ENCODE results near the gene TBC1D22A. TPM values are rescaled to one million over a fixed set of nuclear protein-coding genes. Genes with fewer than 3 reads are reported as not detected.

Gene TBC1D22A
- total RNA-seq, 1 donor from 2014 or later, result 34.1 TPM

DNA sequence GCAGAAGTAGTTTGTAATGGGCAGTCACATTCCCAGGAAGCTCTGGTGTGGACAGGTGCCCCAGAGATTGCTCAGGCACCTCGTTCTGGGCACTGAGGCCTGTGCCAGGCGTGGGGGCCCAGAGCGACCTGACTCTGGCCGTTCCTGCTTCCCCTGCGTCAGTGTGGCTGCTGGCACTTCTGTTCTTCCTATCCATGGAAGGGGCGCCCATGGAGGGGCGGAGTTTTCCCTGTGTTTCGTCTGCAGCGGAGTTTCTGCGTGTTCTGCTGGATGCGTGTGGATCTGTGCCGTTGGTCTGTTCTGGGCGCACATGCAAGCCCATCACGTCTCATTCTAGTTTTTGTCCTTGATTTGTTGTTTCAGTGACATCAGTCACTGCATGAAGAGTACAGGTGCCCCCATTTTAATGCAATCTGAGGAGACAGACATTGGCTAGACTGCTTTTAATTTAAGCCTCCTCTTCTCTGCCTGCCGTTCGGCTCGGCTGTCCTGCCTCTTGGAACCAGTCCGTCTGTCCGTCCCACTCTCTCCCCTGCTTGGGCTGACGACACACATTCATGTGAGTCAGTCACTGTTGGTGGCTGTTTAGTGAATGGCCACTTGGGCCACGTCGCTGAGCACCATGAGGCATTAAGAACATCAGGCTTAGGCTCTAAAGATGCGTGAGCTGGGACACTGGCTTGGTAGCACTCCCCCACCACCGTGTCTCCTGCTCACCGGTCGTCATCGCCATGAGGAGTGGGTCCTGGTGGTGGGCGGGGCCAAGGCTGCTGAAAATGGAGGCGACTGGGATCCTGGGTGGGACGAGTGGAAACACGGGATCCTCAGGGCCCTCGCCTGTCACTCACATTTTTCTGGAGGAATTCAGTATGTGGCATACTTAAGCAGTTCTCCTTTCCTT, 255.8 kb downstream of the TBC1D22A start:
- peaks cover 14% of the 10 kb centered on the region for H3K36me3 ChIP-seq
- no peaks in the 10 kb centered on the region for H3K9me3 ChIP-seq
- H3K4me3 ChIP-seq, result no peak overlapping the region
- no peaks in the 10 kb centered on the region for H3K27me3 ChIP-seq (ENCODE audit: low read depth)
- H3K27ac ChIP-seq, result no peak overlapping the region
- no peak for DNase-seq
- H3K4me1 ChIP-seq, result no peaks in the 10 kb centered on the region
- no peak for TF ChIP-seq CTCF (IDR thresholded peaks at IDR 0.05)
- no peak for ATAC-seq
- intact Hi-C loops (cut with DNase I), result no loop called here

DNA sequence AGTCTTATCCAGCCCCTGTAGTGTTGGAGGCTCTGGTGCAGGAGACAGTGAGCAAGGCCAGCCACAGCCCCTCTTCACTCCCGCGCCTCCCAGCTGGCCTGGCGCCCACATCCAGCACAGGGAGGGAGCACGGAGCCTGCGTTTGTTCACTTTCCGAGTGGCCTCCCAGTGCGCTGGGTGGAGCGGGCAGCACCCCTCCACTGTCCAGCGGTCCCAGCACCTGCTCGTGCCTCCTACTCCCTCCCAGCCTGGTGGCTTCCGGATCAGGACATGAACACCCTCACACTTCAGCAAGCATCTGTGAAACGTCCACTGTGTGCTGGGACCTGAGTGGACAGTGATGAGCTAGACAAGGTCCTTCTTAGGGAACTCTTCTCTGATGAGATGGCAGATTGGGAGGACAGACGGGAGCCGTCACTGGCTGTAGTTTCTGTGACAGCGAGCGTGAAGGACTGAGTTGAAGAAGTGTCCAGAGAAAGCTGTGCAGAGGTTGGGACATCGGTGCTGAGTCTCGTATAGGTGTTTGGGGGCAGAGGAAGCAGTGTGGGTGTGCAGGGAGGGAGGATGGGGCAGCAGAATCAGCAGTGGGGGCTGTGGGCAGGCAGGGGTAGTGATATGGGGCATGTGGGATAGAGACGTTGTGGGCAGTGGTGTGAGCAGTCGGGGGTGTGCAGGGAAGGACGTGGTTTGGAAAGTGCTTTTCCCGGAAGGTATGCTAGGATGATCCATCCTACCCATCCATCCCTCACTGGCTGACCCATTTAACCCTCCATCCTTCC, 256.8 kb downstream of the TBC1D22A start:
- Histone ChIP-seq H3K9me3 (no peaks in the 10 kb centered on the region), H3K36me3 (peaks cover 14% of the 10 kb centered on the region), H3K27me3 (ENCODE audit: low read depth) (no peaks in the 10 kb centered on the region), H3K27ac (no peak overlapping the region), H3K4me1 (no peaks in the 10 kb centered on the region), H3K4me3 (no peak overlapping the region)
- intact Hi-C loops (cut with DNase I), result no loop called here
- DNase-seq (no peak), ATAC-seq (no peak)
- TF ChIP-seq CTCF (IDR thresholded peaks at IDR 0.05), result no peak

- DNase-seq (no peak), ATAC-seq (no peak)
- Histone ChIP-seq H3K9me3 (no peaks in the 10 kb centered on the region), H3K4me1 (no peaks in the 10 kb centered on the region), H3K36me3 (peaks cover 14% of the 10 kb centered on the region), H3K27me3 (ENCODE audit: low read depth) (no peaks in the 10 kb centered on the region), H3K27ac (no peak overlapping the region), H3K4me3 (no peak overlapping the region)
- TF ChIP-seq CTCF (IDR thresholded peaks at IDR 0.05), result no peak
- intact Hi-C loops (cut with DNase I), result no loop called here
Measured at GRCh38 chr22:47020166-47020565, 257.7 kb downstream of the TBC1D22A start.

- DNase-seq (no peak), ATAC-seq (no peak)
- Histone ChIP-seq H3K36me3 (peaks cover 3% of the 10 kb centered on the region), H3K27me3 (ENCODE audit: low read depth) (no peaks in the 10 kb centered on the region), H3K4me3 (no peak overlapping the region), H3K9me3 (no peaks in the 10 kb centered on the region), H3K27ac (no peak overlapping the region), H3K4me1 (no peaks in the 10 kb centered on the region)
- intact Hi-C loops (cut with DNase I), result no loop called here
- TF ChIP-seq CTCF (IDR thresholded peaks at IDR 0.05), result no peak
Measured at GRCh38 chr22:47021371-47022074, 259.1 kb downstream of the TBC1D22A start.

- no peaks in the 10 kb centered on the region for H3K36me3 ChIP-seq
Measured at GRCh38 chr22:47022075-47022473, 259.6 kb downstream of the TBC1D22A start.

More at GRCh38 chr22:47022075-47022473, 259.6 kb downstream of the TBC1D22A start:
- intact Hi-C loops (cut with DNase I), result no loop called here
- DNase-seq (no peak), ATAC-seq (no peak)
- no peaks in the 10 kb centered on the region for H3K4me1 ChIP-seq
- no peak overlapping the region for H3K27ac ChIP-seq
- no peaks in the 10 kb centered on the region for H3K27me3 ChIP-seq (ENCODE audit: low read depth)
- no peaks in the 10 kb centered on the region for H3K9me3 ChIP-seq
- no peak for TF ChIP-seq CTCF (IDR thresholded peaks at IDR 0.05)
- H3K4me3 ChIP-seq, result no peak overlapping the region

All from lower lobe of right lung (tissue), 2 donors.